Right renal pelvis (tissue), 4 donors: ENCODE results near the gene AHNAK. TPM values are rescaled to one million over a fixed set of nuclear protein-coding genes. Genes with fewer than 3 reads are reported as not detected.
"Not testable (repeated sequence)": the region's sequence is repeated elsewhere in the genome, so short reads cannot be mapped to it uniquely, and the experiment has no call there.

Experiments
- DNase-seq, 4 donors: peaks; one replicate each; pipeline ENCODE4 v3.0.0-alpha.2; 2013; ENCODE audit warnings: low read depth in 4 of 4, low spot score in 3 of 4, missing footprints in 1 of 4
- polyA plus RNA-seq, 4 donors: library from polyadenylated mRNA; unstranded; fragments of 120-200 nt; gene quantifications; one replicate each; pipeline ENCODE4 v1.2.1, GENCODE V29; 2013; ENCODE audit not compliant: insufficient read length in 4 of 4

Gene AHNAK
- polyA plus RNA-seq, 4 donors: 186 to 212 (median 195) TPM

DNA sequence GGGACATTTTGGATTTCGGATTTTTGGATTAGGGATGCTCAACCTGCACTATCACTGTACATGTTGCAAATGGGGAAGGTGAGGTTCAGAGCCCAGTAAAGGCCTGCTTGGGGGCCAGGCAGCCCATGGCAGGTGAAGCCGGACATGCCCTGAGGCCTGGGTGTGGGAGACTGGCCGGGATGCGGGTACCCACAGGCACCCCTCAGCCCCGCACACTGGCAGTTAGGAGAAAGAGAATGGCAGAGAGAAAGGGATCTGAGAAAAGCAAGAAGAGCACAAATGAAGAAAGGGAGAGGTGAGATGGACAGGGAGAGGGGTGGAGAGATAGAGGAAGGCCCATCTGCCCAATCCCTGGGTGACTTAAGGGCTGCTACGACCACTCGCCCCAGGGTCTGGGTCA, 75.0 kb downstream of the AHNAK start:
- DNase-seq: no peak

DNA sequence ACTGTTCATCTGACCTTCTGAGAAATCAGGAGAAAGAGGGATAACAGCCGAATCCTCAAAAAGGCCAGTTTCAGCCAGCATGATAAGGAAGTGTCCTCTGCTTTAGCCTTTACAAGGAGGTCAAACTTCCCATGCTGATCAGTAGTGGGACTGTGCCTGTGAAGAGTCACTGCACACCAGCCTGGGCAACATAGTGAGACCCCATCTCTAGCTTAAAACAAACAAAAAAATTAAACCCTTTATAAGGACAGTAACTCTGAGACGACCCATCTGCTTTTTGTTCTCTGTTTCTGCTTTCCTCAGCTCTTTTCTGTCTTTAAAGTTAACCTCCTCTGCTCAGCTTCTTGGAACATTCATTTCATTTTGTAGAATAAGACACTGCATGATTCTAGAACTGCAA, 78.0 kb downstream of the AHNAK start:
- DNase-seq: no peak

DNA sequence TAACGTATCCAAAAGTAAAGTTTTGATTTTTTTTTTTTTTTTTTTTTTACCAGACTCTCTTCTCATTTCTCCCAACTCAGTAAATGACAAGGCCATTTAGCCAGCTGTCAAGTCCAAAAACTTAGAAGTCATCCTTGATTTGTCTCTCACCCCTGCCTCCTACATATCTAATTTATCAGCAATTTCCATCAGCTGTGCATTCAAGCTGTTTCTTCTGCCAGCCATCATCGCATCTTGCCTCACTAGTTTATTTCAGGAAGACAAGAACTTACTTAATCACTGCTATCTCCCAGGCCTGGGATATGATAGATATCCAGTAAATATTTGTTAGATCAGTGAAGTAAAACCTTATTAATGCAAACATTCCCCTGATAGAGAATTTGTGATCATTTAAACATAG, 80.2 kb downstream of the AHNAK start:
- no peak for DNase-seq

DNA sequence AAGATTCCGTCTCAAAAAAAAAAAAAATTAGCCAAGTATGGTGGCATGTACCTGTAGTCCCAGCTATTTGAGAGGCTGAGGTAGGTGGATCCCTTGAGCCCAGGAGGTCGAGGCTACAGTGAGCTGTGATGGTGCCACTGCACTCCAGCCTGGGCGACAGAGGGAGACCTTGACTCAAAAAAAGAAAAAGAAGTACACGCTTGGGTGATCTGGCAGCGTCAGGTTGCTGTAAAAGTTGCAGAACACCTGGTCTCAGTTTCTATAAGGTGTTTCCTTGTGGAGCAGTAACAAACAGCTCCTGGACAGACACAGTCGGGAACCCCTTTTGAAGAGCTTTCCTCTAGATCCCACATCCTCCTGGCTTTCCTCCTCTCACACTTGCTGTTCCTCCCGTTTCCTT, 82.0 kb downstream of the AHNAK start:
- DNase-seq: no peak

DNA sequence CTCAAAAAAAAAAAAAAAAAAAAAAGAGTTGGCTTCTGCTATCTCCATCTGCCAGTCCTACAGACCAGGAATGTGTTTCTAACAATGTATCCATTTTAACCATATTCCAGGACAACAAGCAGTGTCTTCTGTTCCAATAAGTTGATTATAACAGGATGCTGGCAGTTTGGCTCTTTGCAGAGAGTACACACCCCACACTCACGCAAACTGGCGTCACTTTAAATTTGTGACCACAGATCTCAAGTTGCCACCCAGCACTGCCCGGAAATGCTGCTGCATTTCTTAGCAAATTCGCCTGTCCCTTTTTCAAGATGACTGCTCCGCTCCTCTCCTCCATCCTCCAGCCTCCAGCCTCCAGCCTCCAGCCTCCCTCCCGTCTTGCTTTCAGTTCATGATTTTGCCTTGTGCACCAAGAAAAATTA, 83.5 kb downstream of the AHNAK start:
- no peak for DNase-seq

DNA sequence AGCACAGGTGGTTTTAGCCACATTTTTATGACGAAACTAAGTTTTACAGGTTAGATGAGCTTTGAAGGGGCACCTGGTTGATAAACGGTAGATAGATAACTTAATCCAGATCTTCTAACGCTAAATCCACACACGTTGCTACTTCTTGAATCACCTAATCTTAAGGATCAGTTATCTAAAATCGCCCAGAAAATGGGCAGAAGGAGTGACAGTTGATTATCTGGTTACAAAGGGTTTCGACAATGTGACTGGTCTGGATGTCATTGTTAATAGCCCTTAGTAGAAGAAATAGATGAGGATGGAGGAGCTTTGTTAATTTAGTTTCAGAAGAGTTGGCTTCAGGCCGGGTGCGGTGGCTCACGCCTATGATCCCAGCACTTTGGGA, 84.1 kb downstream of the AHNAK start:
- no peak for DNase-seq

DNA sequence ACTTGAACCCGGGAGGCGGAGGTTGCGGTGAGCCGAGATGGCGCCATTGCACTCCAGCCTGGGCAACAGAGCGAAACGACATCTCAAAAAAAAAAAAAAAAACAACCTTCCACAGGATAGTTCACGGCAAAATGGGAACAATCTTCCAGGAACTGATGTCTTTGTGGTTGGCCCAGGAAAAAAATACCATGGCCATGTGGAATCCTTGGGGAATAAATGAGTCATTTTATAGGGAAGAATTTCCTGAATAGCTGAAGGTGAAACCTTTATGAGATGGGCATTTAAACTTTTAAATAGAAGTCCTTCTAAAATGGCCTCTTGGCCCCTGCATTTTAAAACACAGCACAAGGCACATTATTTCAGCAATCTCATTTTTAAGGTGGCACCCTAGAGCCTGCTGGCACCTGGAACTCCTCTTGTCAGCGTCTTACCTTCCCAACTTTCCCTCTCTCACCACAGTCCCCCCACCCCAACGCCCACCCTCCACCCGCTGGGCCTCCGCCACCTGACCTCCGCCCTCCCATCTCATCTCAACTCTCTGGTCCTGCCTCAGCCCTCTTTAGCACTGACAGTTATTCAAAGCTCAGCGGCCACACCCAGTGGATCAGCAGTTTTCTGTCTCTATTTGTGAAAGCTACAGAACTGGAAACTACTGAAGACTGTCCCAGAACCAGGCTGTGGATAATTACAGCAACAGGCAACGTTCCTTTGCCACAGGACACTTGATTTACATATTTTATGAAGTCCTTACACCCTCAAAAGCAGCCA, 84.7 kb downstream of the AHNAK start:
- no peak for DNase-seq

DNA sequence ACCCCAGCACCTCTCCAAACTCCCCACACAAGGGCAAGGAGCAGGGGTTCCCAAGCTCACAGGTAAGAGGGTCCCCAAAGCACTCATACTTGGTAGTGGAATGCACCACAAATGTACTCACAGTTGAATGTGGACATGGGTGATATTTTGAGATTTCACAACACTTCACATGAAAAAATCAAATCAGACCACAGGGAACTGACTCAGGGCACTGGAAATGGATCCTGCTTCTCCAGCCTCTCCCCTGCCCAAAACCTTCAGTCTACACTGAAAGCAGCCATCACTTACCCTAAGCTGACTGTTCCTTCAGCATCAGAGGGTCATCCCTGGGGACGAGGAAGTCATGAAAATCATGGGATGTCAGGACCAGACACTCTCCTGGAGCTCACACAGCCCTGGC, 87.5 kb downstream of the AHNAK start:
- no peak for DNase-seq

DNA sequence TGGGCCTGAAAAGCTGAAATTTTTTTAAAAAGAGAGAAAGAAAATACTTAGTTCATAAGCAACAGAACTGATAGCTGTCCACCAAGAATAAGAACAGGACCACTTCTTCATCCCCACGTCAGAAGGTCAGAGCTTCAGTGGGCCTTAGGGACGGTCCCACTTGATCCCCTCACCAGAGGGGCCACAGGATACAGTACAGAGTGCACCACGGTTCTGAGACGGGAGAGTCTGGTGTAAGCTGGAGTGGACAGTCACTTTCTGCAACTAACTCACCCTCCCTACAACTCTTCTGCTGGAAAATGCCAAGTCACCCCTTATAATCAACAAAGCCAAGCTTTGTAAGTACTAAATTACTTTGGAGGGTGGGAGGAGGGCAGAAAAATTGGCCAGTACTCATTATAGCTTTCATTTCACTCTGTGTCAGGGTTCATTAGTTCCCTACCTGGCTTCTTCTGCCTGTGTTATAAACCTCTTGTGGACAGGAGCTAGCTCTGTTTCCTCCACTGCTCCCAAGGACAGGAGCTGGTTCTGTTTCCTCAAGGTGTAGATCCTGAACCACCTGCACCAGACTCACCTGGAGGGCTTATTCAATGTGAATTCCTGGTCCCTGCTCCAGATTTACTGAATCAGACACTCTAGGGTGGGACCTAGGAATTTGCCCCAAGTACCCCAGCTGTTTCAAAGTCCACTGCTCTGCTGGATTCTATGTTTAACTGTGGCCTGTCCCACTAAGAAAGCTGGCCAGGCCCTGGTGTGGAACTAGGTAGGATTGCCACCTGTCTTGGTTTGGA, 88.2 kb downstream of the AHNAK start:
- DNase-seq: no peak

DNA sequence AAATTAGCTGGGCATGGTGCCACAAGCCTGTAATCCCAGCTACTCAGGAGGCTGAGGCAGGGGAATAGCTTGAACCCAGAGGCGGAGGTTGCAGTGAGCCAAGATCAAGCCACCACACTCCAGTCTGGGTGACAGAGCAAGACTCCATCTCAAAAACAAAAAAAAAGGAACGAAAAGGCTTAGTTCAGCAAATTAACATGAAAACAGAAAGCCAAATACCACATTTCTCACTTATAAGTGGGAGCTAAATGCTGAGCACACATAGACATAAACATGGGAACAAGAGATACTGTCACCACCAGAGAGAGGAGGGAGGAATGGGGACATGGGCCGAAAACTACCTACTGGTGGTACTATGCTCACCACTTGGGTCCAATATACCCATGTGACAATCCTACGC, 89.1 kb downstream of the AHNAK start:
- DNase-seq: no peak

DNA sequence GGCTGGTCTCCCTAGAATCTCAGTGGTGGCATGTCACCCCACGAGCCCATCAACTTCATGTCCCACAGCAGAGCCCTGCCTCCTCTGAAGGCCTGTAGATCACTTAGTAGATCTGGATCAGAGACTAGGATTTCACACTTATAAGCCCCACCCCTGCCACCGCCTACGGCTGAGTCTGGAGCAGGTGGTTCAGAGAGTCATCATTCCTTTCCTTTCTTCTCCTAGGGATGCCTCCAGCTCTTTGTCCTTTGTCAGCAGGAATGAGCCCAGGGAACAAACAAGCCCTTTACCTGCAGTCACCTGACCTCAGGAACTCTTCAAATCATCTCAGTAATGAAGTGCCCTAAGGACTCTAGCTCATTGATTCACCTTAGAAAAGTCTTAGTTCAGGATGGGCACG, 90.0 kb downstream of the AHNAK start:
- DNase-seq: no peak

DNA sequence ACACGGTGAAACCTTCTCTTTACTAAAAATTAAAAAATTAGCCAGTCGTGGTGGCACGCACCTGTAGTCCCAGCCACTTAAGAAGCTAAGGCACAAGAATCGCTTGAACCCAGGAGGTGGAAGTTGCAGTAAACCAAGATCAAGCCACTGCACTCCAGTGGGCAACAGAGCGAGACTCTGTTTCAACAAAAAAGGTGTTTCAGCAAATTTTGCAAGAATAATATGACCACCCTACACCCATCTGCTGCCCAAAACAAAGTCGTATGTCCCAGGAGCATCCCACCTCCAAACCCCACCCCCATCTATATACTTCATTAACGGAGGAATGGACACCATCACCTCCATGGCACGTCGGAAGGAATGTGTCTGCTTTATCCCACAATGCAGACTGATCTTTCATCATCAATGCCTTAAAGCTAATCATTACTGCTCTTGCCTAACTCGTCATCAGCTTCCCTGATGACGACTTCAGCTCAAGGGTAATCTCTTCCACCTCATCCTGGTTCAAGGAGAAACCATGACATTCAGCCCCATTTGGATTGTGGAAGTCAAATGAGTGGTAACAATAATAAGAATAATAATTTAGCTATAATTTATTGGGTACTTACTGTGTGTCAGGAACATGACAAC, 93.7 kb downstream of the AHNAK start:
- DNase-seq: no peak

DNA sequence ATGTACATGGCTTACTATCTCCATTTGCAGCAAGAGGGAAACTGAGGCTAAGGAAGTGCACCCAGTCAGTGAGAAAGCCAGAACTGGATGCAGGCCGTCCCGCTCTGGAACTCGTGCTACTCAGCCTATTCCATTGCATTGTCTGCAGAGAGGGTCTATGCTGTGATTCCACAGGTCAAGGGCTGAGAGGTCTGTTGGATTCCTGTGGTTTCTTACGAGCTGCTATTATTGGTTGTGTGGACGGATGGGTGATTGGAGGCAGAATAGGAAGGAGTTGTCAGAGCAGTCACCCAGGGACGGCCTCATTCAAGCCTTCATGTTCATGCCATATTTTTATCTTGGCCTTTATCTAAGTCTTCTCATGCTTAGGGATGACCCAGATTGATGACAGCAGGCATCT, 94.3 kb downstream of the AHNAK start:
- DNase-seq: no peak

DNA sequence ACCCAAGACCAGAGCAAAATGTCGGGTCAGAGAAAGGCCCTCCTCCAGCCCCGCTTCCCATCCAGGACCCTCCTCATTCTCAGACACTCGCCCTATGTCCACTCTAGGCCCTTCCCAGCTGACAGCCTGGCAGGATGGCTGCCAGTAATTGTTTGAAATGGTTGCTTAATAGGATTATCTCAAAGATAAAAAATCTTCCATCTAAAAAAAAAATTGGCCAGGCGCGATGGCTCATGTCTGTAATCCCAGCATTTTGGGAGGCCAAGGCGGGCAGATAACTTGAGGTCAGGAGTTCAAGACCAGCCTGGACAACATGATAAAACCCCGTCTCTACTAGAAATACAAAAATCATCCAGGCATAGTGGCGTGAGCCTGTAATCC, 95.4 kb downstream of the AHNAK start:
- no peak for DNase-seq

DNA sequence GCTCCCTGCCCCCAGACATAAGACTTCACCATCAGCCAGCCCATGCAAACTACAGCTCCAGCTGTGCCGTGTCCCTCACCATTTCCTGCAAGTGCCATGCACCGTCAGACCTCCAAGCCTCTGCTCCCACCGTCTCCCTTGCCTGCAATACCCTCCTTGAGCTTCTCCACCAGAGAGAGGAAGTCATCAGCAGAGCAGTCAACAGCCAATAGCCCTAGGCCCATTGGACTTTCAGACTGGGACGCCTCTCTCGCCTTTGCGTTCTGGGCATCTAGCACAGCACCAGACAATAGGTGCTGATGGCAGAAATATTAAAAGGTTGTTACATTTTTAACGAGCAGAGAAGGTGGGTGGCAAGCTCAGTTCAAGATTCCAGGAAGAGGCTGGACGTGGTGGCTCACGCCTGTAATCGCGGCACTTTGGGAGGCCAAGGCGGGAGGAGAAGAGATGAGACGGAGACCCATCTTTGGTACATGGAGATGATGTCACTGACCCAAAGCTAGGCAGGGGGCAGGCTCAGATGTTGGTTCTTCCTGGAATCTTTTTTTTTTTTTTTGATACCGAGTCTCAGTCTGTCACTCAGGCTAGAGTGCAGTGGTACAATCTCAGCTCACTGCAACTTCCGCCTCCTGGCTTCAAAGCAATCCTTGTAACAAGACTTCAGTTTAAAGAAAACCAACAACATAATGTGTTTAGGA, 95.9 kb downstream of the AHNAK start:
- no peak for DNase-seq

DNA sequence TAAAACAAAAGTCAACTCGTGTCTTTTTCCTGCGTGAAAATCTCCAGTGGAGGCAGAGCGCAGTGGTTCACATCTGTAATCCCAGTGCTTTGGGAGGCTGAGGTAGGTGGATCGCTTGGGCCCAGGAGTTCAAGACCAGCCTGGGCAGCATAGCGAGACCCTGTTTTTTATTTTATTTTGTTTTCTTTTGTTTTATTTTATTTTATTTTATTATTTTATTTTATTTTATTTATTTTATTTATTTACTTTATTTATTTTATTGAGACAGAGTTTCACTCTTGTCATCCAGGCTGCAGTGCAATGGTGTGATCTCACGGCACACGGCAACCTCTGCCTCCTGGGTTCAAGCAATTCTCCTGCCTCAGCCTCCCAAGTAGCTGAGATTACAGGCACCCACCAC, 96.7 kb downstream of the AHNAK start:
- not testable (repeated sequence) for DNase-seq

DNA sequence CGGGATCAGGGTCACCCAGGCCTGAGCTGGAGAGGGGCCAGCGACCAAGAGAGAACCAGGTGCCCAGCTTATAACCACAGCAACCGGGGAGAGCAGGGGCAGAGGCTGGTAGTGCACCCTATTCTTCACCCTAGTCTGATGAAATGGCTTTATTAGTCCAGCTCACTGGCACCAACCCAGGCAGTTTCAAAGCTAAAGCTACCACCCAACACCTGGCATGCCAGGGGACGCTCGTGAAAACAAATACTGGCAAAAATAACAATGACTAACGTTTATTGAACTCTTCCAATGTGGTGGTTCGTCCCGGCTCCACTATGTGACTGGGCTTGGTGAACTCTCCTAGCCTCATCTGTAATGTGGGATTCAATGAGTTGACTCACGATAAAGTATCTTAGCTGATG, 97.2 kb downstream of the AHNAK start:
- DNase-seq: no peak

DNA sequence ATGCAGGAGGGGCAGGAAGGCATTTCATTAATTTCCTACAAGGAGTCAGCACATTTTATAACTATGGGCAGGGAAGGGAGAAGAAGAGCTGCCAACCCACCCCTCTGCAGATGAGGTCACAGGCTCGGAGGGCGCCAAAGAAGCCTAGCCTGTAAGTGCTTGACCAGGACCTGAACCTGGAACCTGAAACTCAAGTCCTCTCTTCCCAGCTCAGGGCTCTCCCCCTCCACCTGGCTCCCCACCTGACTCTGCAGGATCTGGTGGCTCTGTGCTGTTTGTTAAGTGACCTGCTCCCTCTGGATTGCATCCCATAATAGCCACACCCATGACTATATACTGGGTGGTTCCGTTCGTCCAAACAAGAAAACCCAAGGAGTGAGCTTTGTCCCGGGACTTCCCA, 100.5 kb downstream of the AHNAK start:
- no peak for DNase-seq

DNA sequence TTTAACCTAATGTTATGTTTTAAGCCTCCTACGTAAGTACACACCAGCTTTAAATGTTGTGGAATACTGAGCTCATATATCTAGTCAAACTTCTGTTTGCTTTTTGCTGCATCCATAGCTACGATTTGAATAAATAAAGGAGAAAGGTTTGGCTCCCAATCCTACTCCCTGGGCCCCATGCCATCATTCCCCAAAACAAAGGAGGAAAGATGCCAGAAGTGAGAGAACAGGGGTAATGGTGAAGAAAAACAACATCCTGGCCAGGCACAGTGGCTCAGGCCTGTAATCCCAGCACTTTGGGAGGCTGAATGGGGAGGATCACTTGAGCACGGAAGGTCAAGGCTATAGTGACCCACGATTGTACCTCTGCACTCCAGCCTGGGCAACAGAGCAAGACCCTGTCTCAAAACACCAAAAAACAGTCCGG, 101.3 kb downstream of the AHNAK start:
- no peak for DNase-seq

DNA sequence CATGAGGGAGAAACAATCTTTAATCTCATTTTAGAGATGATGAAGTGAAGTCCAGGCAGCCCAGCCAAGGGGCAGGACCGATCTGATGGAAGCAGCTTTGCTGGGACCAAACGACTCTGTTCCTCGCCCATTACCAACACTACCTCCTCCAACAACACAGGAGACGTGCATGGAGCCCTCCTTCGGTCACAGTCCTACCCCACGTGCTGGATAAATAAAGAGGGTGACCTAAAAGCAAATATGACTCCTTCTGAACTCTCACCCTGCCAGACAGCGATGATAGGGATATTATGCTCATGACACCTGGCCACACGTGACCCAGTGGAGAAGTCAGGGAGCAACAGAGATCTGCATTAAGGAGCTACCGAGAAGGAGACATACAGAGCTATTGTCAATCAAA, 101.8 kb downstream of the AHNAK start:
- DNase-seq: no peak

DNA sequence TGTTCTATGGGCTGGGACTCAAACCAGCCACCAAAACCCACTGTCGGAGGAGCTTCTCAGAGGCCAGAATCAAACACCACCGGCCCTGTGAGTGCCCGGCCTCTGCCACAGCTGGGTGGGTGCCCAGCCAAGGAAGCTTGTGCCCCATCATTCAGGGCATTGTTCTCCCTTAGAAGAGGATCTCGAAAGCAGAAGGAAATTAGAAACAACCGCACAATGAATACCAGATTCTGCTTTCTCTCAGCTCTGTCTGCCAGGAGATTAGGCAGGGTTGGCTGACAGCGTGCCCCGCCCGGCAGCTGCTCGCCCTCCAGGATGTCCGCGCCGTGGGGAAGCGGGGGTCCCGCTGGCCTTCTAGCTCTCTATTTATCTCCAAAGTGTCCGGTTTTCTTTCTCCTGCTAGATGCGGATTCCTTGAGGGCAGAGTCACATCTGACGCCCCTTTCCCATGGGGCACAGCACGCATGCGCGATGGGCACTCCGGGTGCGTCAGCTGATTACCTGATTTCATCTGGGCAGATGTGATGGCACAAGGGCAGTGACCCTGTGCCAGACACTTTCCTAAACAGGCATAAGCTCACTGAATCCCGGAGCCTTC, 102.3 kb downstream of the AHNAK start:
- no peak for DNase-seq
